ENCODE measurements around the gene RAB6B. TPM values are rescaled to one million over a fixed set of nuclear protein-coding genes. Genes with fewer than 3 reads are reported as not detected.

The RAB6B gene
- total RNA-seq, 1 donor: 0.72 TPM

DNA sequence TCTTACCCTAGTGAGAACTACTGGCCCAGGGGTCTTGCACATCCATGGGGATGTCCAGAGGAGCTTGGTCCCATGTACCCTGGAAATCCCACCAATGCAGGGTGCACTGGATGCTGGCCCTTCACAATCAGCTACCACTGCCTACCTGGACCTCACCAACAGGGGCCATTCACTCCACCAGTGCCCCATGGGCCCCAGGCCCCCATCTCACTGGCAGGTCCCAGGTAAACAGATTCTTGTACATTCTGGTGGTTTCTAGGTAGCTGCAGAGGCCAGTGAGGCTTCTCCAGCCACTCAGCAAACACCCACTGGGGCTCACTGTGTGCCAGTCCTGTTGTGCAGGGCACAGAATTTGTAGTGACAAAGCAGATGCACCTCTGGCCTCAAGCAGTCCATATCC is 24.9 kb downstream of the RAB6B start:
- H3K36me3 ChIP-seq (ENCODE audit: insufficient read depth, low read length): no peaks in the 10 kb centered on the region

DNA sequence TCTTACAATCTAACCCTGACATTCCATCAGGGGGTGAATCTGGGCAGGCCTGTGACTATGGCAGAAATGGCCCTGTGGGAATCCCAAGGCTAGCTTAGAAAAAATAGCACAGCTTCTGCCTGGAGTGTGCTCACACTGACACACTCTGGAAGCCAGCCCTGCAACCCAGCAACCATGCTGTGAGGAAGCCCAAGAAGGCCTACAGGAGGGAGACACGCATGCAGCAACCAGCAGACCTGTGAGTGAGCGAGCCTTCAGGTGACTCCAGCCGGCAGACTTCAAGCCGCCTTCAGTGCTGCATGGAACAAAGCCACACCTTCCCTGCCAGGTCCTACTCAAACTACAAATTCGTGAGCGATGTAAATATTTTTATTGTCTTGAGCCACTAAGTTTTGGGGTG is 26.1 kb downstream of the RAB6B start:
- Histone ChIP-seq H2AFZ (ENCODE audit: low read length) (no peak overlapping the region), H3K4me3 (ENCODE audit: insufficient read depth, low read length) (no peak overlapping the region), H3K79me2 (ENCODE audit: insufficient read depth, low read length) (no peaks in the 10 kb centered on the region), H4K20me1 (ENCODE audit: insufficient read depth, low read length) (no peaks in the 10 kb centered on the region), H3K36me3 (ENCODE audit: insufficient read depth, low read length) (no peaks in the 10 kb centered on the region), H3K4me2 (ENCODE audit: insufficient read depth, low read length) (no peak overlapping the region), H3K9me3 (ENCODE audit: low read depth, low read length) (no peaks in the 10 kb centered on the region), H3K27ac (ENCODE audit: low read depth, low read length) (no peak overlapping the region), H3K4me1 (ENCODE audit: insufficient read depth, low read length) (no peaks in the 10 kb centered on the region), H3K27me3 (ENCODE audit: insufficient read depth, low read length) (peaks cover 13% of the 10 kb centered on the region)
- no peak for DNase-seq (ENCODE audit: insufficient read length, low spot score, missing footprints)
- TF ChIP-seq, protein P1, sequence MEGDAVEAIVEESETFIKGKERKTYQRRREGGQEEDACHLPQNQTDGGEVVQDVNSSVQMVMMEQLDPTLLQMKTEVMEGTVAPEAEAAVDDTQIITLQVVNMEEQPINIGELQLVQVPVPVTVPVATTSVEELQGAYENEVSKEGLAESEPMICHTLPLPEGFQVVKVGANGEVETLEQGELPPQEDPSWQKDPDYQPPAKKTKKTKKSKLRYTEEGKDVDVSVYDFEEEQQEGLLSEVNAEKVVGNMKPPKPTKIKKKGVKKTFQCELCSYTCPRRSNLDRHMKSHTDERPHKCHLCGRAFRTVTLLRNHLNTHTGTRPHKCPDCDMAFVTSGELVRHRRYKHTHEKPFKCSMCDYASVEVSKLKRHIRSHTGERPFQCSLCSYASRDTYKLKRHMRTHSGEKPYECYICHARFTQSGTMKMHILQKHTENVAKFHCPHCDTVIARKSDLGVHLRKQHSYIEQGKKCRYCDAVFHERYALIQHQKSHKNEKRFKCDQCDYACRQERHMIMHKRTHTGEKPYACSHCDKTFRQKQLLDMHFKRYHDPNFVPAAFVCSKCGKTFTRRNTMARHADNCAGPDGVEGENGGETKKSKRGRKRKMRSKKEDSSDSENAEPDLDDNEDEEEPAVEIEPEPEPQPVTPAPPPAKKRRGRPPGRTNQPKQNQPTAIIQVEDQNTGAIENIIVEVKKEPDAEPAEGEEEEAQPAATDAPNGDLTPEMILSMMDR (IDR thresholded peaks at IDR 0.05; ENCODE audit: extremely low read depth, low read depth, low read length): no peak

More for the DNA sequence above, 24.9 kb downstream of the RAB6B start:
- Histone ChIP-seq H3K4me1 (ENCODE audit: insufficient read depth, low read length) (no peaks in the 10 kb centered on the region), H3K79me2 (ENCODE audit: insufficient read depth, low read length) (no peaks in the 10 kb centered on the region), H3K27me3 (ENCODE audit: insufficient read depth, low read length) (peaks cover 17% of the 10 kb centered on the region), H4K20me1 (ENCODE audit: insufficient read depth, low read length) (no peaks in the 10 kb centered on the region), H3K4me3 (ENCODE audit: insufficient read depth, low read length) (no peak overlapping the region), H3K4me2 (ENCODE audit: insufficient read depth, low read length) (no peak overlapping the region), H2AFZ (ENCODE audit: low read length) (no peak overlapping the region), H3K27ac (ENCODE audit: low read depth, low read length) (no peak overlapping the region), H3K9me3 (ENCODE audit: low read depth, low read length) (no peaks in the 10 kb centered on the region)
- no peak for DNase-seq (ENCODE audit: insufficient read length, low spot score, missing footprints)
- TF ChIP-seq, protein P1 (IDR thresholded peaks at IDR 0.05; ENCODE audit: extremely low read depth, low read depth, low read length): no peak

DNA sequence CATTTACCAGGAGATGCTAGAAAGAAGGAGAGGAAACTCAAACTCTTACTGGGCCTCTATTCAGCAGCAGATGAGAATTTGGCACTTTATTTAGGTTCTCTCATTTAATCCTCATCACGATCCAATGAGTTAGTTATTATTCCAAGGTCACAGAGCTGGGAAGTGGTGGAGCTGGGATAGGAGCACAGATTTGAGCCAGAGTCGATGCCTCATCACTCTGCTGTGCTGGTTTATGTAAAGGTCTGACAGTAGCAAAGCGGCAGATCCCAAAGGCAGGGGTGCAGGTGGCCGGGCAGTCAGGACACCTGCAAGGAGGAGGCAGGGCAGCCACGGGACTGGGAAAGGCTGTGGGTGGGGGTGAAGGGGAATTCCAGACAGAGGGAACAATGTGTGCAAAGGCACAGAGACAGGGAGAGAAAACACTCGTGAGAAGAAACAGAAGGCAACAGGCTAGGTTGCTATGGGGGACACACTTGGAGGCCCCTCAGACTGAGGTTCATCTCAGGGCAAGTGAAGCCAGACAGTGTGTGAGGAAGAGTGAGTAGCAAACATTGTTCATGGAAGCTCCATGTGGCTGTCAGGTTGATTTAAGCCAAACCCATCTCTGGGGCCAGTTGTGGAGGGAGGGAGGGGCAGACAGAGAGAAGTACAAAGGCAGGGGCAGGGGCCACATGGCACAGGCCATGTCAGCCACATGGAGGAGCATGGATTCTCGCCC is 26.8 kb downstream of the RAB6B start:
- DNase-seq (ENCODE audit: insufficient read length, low spot score, missing footprints): no peak
- peaks cover 13% of the 10 kb centered on the region for H3K27me3 ChIP-seq (ENCODE audit: insufficient read depth, low read length)
- no peak overlapping the region for H3K4me2 ChIP-seq (ENCODE audit: insufficient read depth, low read length)
- H3K36me3 ChIP-seq (ENCODE audit: insufficient read depth, low read length): no peaks in the 10 kb centered on the region
- no peak overlapping the region for H2AFZ ChIP-seq (ENCODE audit: low read length)
- H3K4me1 ChIP-seq (ENCODE audit: insufficient read depth, low read length): no peaks in the 10 kb centered on the region
- H3K4me3 ChIP-seq (ENCODE audit: insufficient read depth, low read length): no peak overlapping the region
- no peaks in the 10 kb centered on the region for H3K79me2 ChIP-seq (ENCODE audit: insufficient read depth, low read length)
- no peaks in the 10 kb centered on the region for H4K20me1 ChIP-seq (ENCODE audit: insufficient read depth, low read length)
- H3K27ac ChIP-seq (ENCODE audit: low read depth, low read length): no peak overlapping the region
- no peaks in the 10 kb centered on the region for H3K9me3 ChIP-seq (ENCODE audit: low read depth, low read length)
- TF ChIP-seq, protein P1 (IDR thresholded peaks at IDR 0.05; ENCODE audit: extremely low read depth, low read depth, low read length): no peak

DNA sequence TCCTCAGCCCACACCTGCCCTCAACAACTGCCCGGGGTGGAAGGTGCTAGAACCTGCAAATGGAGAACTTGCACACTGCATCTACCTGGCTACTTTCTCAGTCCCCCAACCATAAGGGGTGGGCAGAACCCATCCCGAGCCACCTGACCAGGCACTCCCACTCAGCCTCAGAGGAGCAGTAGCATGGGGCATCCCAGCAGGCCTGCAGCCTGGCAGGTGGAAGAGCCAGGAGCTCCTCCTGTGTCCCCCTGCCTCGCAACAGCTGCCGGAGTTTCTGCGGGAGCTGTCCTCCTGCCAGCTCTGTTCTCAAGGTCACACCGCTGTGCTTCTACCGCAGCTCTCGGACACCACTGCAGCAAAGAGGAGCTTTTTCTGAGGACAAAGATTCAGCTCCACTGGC is 27.5 kb downstream of the RAB6B start:
- H2AFZ ChIP-seq (ENCODE audit: low read length): no peak overlapping the region
- no peaks in the 10 kb centered on the region for H3K79me2 ChIP-seq (ENCODE audit: insufficient read depth, low read length)
- no peak overlapping the region for H3K4me3 ChIP-seq (ENCODE audit: insufficient read depth, low read length)
- no peaks in the 10 kb centered on the region for H3K9me3 ChIP-seq (ENCODE audit: low read depth, low read length)
- H3K27me3 ChIP-seq (ENCODE audit: insufficient read depth, low read length): peaks cover 13% of the 10 kb centered on the region
- H3K27ac ChIP-seq (ENCODE audit: low read depth, low read length): no peak overlapping the region
- DNase-seq (ENCODE audit: insufficient read length, low spot score, missing footprints): no peak
- no peaks in the 10 kb centered on the region for H3K36me3 ChIP-seq (ENCODE audit: insufficient read depth, low read length)
- H4K20me1 ChIP-seq (ENCODE audit: insufficient read depth, low read length): no peaks in the 10 kb centered on the region
- H3K4me1 ChIP-seq (ENCODE audit: insufficient read depth, low read length): no peaks in the 10 kb centered on the region
- no peak overlapping the region for H3K4me2 ChIP-seq (ENCODE audit: insufficient read depth, low read length)
- TF ChIP-seq, protein P1 (IDR thresholded peaks at IDR 0.05; ENCODE audit: extremely low read depth, low read depth, low read length): no peak

All from osteoblast (primary cell).